GM15510 (cell line): ENCODE measurements around the gene SAFB.

ENCODE experiments used
- POLR2A ChIP-seq: IDR thresholded peaks from 3 replicates; pipeline ENCODE4 v1.6.1; 2011; ENCODE audit warnings: borderline replicate concordance; ENCODE audit not compliant: insufficient read length; ENCODE audit errors: extremely low read depth

SAFB gene

DNA sequence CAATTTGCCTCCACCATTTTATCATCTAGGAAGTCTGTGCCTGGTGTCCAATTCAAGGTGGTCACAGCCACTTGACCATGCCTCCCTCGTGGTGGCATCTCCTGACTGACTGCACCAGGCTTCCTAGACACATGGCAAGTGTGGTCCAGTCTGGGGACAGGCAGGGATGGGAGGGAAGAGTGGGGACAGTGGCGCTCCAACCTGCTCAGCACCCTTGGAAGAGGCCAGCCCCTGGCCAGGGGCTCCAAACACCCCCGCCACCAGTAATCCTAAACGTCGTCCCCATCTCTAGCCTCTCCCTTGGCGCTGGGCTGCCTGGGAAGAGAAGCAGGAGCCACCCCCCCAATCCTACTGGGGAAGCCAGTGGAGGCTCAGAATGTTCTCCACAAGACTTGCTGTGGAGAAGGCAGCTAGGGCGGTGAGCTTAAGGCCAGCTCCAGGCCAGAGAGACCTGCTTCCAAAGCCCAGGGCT is 69.9 kb downstream of the SAFB start:
- TF ChIP-seq POLR2A, result peak; percentile 6

DNA sequence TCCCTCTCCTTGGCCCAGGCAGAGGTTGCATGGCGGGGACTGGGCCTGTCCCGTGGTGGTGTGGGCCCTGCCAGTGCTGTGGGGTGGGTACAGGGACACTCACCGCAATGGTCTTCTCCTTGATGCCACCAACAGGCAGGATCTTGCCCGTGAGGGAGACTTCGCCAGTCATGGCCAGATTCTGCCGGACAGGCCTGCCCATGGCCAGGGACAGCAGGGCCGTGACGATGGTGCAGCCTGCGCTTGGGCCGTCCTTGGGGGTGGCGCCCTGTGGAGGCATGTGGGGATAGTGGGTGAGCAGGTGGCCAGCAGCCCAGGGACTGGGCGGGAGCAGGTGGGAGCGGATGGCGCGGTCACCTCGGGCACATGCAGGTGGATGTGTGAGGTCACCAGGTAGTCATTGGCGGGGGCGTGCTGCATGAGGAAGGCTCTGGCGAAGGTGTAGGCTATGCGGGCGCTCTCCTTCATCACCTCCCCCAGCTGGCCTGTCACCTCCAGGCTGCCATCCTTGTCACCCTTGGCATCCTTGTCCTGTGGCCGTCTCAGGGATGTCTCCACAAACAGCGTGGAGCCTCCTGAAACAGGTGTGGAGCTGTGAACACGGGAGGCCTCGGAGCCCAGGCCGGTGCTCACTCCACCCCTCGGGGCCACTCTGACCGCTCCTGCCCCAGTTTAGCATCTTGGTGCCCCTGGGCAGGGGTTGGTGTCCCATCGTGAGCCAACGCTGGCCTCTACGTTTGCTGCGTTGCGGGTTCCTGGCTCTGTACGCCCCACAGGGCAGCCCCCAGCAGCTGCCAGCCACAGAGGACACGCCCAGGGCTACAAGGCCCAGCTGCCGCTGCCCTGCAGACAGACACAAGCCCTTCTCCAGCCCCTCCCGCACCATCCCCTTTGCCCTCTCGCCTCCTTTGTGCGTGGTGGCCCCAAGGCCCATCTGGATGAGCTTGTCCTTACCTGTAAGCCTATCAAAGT is 70.6 kb downstream of the SAFB start:
- TF ChIP-seq POLR2A, result peak; percentile 21

DNA sequence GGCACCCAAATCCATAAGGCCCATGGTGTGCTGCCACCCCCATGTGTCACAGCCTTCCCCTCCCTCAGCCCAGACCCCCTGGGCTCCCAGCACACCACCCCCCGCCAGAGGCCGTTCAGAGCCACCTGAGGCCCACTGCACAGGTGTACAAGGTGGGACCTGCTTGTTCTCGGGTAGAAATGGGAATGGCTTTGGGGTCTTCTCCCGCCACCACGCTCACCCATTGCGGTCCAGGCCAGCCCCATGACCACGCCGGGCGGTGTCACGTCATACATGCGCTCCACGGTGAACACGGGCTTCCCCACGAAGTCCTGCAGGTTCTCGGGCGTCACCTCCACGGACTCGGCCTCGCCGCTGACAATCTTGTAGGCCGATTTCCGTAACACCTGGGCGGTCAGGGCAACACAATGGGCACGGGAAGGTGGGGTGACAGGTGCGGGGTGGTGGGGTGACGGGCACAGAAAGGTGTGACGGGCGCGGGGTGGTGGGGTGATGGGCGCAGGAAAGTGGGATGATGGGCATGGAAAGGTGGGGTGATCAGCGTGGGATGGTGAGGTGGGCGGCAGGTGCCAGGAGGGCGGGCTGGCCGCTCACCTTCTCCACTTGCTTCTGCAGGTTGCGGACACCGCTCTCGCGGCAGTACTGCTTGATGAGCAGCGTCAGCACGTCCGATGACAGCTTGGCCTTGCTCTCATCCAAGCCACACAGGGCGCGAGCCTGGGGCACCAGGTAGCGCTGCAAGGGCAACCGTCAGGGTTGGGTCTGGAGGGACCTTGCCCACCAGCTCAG is 71.5 kb downstream of the SAFB start:
- no peak for TF ChIP-seq POLR2A

DNA sequence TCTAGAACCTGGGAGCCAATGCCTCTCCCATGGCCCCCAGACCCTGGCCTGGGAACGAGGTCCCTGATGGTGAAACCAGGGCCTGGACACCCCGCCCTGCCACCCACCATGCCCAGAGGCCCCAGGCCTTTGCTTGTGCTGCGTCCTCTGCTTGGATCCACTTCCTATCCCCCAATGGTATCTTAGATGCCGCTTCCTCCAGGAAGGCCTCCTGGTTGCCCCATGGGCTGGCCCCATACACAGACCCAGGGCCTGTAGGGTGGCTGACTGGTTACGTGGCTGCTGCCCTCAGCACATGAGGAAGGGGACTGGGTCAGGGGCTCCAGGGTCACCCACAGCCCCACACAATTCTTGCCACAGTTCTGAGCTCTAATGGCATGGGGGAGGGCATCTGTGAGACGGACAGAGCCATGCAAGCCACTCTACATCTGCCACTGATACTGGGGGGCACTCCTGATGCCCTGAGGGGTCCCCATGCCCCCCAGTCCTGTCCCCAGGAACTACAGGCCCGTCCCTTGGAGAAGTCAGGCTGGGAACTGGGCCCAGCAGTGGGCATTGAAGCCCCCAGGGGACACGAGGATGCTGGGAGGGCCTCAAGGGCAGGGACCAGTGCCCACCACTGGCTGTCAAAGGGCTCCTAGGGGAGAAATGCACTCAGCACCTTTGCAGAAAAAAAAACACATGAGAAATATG is 72.2 kb downstream of the SAFB start:
- TF ChIP-seq POLR2A, result no peak

DNA sequence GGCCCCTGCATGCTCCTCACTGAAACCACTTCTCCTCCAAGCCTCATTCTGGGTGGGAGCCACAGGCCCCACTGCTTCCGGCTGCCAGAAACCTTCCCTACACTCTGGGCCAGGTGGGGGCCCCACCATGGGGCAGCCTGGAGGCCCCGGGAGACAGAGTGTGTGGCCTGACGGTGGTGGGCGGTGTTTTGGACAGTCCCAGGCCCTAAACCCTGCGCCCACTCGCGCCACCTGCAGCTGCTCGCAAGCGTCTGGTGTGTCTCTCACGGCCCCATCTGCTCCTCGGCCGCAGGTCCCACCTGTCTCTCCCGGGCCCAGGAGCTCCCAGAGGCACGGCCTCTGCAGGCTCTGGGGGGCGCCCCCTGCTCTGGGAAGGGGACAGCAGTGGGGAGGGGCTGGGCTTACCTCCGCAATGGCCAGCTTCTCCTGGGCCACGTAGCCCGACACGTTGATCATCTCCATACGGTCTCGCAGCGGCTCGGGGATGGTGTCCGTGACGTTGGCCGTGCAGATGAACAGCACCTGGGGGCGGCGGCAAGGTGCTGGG is 72.8 kb downstream of the SAFB start:
- no peak for TF ChIP-seq POLR2A

DNA sequence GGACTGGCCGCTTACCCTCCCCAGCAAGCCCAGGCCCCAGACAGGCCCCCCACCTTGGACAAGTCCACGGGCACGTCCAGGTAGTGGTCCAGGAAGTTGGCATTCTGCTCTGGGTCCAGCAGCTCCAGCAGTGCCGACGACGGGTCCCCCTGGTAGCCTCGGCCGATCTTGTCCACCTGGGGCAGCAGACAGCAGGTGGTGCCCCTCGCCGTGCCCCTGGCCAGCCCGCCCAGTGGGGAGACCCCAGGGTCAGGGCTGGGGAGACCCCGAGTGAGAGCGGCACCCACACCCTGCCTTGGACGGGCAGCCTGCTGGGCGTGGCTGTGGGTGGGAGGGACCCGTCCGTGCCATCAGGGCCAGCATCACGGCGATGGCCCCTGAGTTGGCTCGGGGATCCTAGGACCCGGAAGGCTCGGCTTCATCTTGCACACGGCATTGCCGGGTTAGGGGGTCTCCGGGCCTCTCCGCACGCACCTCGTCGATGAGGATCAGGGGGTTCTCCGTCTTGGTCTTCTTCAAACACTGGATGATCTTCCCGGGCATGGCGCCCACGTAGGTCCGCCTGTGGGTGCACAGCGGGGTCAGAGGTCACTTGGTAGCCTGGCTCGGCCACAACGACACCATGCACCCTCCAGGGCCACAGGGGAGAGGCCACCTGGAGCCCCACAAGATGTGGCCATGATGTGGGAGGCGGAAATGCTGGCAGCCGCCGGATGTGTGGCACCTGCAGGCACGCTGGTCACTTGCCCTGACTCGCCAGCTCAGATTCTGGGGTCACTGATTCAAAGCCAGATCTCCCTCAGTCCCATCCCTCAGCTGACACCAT is 73.5 kb downstream of the SAFB start:
- TF ChIP-seq POLR2A, result peak; percentile 9

DNA sequence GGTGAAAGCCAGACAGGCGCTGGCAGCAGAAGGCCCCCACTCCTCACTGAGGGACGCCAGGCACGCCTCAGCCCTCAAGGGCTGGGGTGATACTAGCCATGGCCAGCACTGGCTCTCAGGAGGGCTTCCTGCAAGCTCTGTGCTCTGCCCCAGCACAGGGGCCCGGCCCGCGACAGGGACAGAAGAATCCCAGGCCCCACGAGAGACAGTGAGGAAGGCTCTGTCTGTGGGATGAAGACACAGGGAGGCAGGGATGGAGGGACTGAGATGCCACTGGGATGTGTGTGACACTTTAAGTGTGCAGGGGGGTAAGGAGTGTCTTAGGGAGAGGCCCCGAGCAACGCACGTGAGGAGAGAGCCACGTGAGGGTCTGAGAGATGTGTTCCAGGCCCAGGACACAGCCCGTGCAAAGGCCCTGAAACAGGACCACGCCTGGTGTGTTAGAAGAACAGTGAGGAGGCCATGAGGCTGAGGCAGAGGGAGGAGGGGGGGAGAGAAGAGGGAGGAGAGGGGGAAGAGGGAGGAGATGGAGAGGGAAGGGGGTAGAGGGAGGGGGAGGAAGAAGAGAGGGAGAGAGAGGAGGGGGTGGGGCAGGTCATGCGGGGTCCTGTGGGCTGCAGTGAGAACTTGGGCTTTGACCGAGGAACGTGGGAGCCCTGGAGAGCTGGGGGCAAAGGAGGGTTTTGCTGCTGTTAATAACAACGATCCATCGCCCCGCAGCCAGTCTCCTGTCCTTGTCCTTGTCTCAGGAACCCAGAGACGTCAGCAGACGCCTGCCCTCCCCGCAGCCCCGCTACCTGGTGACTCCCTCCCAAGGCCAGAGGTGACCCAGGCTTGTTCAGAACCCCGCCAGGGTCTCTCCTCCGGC is 74.4 kb downstream of the SAFB start:
- no peak for TF ChIP-seq POLR2A

DNA sequence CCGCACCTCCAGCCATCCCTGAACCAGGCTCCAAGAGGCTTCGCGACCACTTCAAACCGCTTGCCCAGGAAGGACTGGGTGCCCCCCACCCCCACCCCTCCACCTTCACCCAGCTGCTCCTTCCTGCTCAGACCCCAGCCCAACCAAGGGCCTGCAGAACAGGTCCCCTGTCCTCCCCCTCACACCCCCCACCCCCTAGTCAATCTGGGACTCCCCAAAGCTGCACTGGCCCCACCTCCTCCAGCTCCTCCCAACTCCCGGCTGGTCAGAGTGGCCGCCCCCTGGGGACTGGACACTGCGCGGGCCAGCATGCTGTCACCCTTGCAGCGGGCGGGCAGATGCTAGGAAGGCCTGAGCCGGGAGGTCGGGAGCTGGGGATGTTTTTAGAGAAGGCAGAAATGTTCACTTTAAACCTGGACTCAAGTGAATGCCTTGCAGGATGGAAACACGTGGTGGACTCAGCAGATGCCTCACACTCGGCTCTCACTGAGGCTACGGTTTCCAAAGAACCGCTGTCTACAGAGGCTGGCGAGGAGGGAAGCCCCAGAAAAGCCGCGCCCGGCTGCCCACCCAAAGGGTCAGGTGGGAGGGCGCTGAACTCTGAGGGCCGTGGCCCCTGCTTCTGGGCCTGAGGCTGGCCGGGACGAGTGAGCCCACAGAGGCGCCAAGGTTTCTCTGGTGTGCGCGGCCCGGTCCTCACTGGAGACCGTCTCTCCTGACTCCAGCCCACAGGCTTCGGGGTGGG is 75.2 kb downstream of the SAFB start:
- TF ChIP-seq POLR2A, result peak; percentile 20

DNA sequence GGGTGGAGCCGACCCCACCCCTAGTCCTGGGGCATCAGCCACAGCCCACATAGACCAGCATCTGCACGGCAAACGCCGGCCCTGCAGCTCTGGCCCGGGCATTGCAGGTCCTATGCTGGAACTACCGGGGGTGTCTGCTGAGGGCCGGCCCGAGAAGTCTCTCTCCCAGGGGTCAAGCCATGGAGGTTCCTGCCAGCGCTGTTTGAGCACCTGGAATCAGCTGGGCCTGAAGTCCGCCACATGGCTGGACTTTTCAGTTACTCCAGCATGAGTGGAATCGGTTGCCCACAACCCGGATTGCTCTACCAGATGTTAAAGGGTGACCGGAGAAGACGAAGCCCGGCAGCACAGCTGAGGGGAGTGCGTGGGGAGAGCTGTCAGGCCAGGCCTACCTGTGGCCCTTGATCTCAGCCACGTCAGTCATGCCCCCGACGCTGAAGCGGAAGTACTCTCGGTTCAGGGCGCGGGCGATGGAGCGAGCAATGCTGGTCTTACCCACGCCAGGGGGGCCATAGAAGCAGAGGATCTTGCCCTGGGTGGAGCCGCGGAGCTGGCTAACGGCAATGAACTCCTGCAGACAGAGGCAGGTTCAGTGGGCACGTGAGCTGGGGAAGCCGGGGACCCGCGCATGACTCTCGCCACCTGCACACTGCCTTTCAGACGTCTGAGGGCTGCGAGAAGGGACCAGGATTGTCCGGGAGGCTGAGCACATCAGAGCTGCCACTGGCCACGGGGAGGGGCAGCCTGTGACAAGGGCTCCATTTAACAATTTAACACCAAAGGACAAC is 75.9 kb downstream of the SAFB start:
- TF ChIP-seq POLR2A, result no peak

DNA sequence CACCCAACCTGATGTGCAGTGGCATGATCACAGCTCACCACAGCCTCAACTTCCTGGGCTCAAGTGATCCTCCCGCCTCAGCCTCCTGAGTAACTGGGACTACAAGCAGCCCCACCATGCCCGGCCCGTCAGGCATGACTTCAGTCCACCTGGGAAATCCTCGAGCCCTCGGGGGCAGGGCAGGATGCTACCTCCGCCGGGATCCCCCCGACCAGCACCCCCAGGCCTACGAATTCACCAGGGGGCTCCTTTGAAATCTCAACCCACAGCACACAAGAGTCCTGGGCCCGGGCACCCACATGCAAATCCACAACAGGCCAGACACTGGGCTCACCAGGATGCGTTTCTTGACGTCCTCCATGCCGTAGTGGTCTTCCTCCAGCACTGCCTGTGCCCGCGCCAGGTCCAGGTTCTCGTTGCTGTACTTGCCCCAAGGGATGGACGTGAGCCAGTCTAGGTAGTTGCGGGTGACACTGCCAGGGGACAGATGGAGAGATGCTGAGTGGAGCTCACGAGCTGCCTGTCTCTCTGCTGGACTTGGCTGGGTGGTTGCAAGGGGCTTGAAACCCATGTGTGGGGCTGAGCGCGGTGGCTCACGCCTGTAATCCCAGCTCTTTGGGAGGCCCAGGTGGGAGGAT is 77.7 kb downstream of the SAFB start:
- no peak for TF ChIP-seq POLR2A

DNA sequence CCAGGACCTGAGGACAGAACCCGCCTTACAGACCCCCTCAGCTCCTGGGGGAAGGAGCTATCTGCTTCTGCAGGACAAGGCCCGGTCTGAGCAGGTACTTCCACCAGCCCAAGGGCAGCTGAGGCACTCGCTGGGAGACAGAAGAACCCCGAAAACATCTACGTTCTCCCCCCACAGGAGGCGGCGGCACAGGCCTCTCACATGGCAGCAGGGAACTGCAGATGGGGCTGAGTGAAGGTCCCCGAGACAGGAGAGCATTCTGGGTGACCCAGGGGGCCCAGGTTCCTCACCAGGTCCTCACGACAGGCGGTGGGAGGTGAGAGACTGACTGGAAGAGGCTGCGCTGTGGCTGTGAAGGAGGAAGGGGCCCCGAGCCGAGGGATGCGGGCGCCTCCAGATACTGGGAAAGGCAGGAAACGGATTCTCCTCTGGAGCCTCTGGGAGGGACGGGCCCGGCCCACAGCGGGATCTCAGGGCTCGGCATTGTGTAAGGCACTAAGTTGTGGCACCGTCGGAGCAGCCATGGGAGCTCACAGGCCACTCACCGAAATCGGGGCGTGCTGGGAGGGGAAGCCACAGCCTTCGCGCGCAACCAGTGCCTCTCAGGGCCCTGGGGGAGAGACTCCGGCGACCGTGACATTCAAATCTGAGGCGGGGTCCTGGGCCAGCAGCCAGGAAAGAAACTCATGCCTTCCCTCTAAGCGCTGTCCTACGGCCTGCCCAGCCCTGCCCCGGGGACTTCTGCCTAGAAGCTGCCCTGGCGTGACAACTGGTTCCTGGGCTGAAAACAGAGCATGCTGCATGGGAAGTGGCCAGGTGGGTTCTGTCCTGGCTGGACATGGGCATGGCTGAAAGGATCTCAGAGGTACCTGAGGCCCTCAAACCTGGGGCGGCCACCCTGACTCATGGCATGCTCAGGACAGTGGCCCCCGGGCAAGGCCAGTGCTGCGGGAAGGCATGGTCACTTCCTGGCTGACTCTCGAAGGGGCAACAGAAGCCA is 81.2 kb downstream of the SAFB start:
- no peak for TF ChIP-seq POLR2A
